ENCODE results near the gene DGKG.
A peak's percentile ranks its signal among the peaks of the same experiment; 100 is the strongest.

Gene DGKG

GRCh38 chr3:186316666-186317260 lies 45.3 kb downstream of the DGKG start:
- DNase-seq = no peak

- no peak for DNase-seq
Measured at GRCh38 chr3:186315581-186316354, 46.3 kb downstream of the DGKG start.

- DNase-seq = no peak
Measured at GRCh38 chr3:186314896-186315295, 47.1 kb downstream of the DGKG start.

- no peak for DNase-seq
Measured at GRCh38 chr3:186311441-186311840, 50.6 kb downstream of the DGKG start.

GRCh38 chr3:186308549-186308948 lies 53.5 kb downstream of the DGKG start:
- DNase-seq = no peak

GRCh38 chr3:186307594-186308221 lies 54.3 kb downstream of the DGKG start:
- DNase-seq = peak; percentile 13

- DNase-seq = no peak
Measured at GRCh38 chr3:186305286-186305685, 56.7 kb downstream of the DGKG start.

GRCh38 chr3:186303965-186304364 lies 58.1 kb downstream of the DGKG start:
- no peak for DNase-seq

GRCh38 chr3:186299327-186299726 lies 62.7 kb downstream of the DGKG start:
- no peak for DNase-seq

GRCh38 chr3:186298876-186299275 lies 63.2 kb downstream of the DGKG start:
- no peak for DNase-seq

GRCh38 chr3:186290796-186291195 lies 71.2 kb downstream of the DGKG start:
- DNase-seq = no peak

GRCh38 chr3:186287711-186288110 lies 74.3 kb downstream of the DGKG start:
- no peak for DNase-seq

- no peak for DNase-seq
Measured at GRCh38 chr3:186286114-186286513, 75.9 kb downstream of the DGKG start.

- DNase-seq = no peak
Measured at GRCh38 chr3:186284661-186285060, 77.4 kb downstream of the DGKG start.

- no peak for DNase-seq
Measured at GRCh38 chr3:186284349-186284652, 77.7 kb downstream of the DGKG start.

GRCh38 chr3:186283651-186284348 lies 78.2 kb downstream of the DGKG start:
- no peak for DNase-seq

- no peak for DNase-seq
Measured at GRCh38 chr3:186283096-186283495, 78.9 kb downstream of the DGKG start.

- no peak for DNase-seq
Measured at GRCh38 chr3:186281176-186281575, 80.9 kb downstream of the DGKG start.

GRCh38 chr3:186280737-186281136 lies 81.3 kb downstream of the DGKG start:
- DNase-seq = no peak

GRCh38 chr3:186277268-186277909 lies 84.6 kb downstream of the DGKG start:
- no peak for DNase-seq

- DNase-seq = no peak
Measured at GRCh38 chr3:186275436-186275835, 86.6 kb downstream of the DGKG start.

- no peak for DNase-seq
Measured at GRCh38 chr3:186273586-186273985, 88.4 kb downstream of the DGKG start.

GRCh38 chr3:186270701-186271100 lies 91.3 kb downstream of the DGKG start:
- no peak for DNase-seq

All from stimulated activated CD4-positive, alpha-beta T cell treated with anti-CD3 and anti-CD28 coated beads, Interleukin-4, amount 100 ng/mL, for 24 hours (primary cell).